Testis (tissue), 2 donors: ENCODE results near the gene PERP.

Source experiments
- CTCF ChIP-seq, 3 experiments: fragments of 450-650 bp in 2 of 3; fragments of 200-600 bp in 1 of 3; sonication (generic) in 1 of 3; IDR thresholded peaks; one replicate each; pipeline ENCODE4 v1.5.1; 2016 to 2019; ENCODE audit warnings: antibody characterized with exemption in 3 of 3, mild to moderate bottlenecking in 2 of 3, moderate library complexity in 1 of 3
- POLR2A ChIP-seq: fragments of 450-650 bp; IDR thresholded peaks from one replicate; pipeline ENCODE4 v1.6.1; 2017; ENCODE audit warnings: antibody characterized with exemption, mild to moderate bottlenecking, moderate library complexity

- TF ChIP-seq CTCF (IDR thresholded peaks at IDR 0.05) = no peak
- no peak for TF ChIP-seq POLR2A
Observed at GRCh38 chr6:138124096-138124495, 16.9 kb upstream of the PERP start.
